COLO829 (cell line): ENCODE measurements around the gene ADAP2.
"Not testable (repeated sequence)": the region's sequence is repeated elsewhere in the genome, so short reads cannot be mapped to it uniquely, and the experiment has no call there.

ENCODE experiments used
- DNase-seq: peaks from one replicate; pipeline ENCODE4 v3.0.0; 2012; ENCODE audit warnings: low spot score

Gene ADAP2, protein sequence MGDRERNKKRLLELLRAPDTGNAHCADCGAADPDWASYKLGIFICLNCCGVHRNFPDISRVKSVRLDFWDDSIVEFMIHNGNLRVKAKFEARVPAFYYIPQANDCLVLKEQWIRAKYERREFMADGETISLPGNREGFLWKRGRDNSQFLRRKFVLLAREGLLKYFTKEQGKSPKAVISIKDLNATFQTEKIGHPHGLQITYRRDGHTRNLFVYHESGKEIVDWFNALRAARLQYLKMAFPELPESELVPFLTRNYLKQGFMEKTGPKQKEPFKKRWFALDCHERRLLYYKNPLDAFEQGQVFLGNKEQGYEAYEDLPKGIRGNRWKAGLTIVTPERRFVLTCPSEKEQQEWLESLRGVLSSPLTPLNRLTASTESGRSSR

GRCh38 chr17:30921544-30922196 lies at the start of gene ADAP2:
Gene ADAP2 (plus strand): TSS chr17:30921945. CDS start chr17:30922015, 70 bp downstream.
- DNase-seq = no peak

DNA sequence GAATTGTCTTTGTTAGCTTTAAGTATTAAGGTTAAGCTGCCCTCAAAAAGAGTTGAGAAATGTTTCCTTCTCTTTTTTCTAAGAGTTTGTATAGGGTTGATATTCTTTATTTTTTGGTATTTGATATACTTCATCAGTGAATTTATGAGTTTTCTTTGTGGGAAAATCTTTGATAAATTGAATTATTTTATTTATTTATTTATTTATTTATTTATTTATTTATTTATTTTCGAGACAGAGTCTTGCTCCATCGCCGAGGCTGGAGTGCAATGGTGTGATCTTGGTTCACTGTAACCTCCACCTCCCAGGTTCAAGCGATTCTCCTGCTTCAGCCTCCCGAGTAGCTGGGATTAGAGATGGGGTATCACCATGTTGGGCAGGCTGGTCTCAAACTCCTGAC lies 35.6 kb upstream of the ADAP2 start:
- DNase-seq = no peak

DNA sequence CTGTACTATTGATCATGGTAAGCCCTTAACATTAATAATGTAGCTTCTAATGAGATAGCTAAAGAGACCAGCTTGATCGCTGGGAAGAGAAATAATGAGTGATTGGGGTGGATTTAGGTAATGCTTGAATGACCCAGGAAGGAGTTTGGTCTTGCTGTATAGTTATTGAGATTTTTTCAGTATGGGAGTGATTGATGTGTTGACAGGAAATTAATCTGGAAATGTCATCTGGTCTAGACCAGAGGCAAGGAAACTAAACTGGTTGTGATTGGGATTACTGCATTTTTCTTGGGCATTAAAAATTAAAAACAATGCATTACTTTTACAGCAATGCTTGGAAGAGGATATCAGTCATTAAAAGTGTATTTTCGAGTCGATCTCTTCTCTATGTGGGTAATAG lies 27.5 kb upstream of the ADAP2 start:
- DNase-seq = no peak

DNA sequence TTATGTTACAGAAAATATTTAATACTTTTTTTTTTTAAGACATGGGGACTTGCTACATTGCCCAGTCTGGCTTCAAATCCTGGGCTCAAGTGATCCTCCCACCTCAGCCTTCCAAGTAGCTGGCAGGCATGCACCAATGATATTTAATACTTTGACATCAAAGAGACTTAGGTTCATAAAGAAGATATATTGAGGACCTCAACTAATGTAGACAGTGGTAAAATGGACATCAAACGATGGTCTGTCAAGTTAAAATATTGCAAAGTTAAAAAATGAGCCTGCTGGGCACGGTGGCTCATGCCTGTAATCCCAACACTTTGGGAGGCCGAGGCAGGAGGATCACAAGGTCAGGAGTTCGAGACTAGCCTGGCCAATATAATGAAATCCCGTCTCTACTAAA lies 24.4 kb upstream of the ADAP2 start:
- DNase-seq = no peak

- peak; percentile 21 for DNase-seq
Observed at GRCh38 chr17:30905742-30906100, 16.0 kb upstream of the ADAP2 start.

DNA sequence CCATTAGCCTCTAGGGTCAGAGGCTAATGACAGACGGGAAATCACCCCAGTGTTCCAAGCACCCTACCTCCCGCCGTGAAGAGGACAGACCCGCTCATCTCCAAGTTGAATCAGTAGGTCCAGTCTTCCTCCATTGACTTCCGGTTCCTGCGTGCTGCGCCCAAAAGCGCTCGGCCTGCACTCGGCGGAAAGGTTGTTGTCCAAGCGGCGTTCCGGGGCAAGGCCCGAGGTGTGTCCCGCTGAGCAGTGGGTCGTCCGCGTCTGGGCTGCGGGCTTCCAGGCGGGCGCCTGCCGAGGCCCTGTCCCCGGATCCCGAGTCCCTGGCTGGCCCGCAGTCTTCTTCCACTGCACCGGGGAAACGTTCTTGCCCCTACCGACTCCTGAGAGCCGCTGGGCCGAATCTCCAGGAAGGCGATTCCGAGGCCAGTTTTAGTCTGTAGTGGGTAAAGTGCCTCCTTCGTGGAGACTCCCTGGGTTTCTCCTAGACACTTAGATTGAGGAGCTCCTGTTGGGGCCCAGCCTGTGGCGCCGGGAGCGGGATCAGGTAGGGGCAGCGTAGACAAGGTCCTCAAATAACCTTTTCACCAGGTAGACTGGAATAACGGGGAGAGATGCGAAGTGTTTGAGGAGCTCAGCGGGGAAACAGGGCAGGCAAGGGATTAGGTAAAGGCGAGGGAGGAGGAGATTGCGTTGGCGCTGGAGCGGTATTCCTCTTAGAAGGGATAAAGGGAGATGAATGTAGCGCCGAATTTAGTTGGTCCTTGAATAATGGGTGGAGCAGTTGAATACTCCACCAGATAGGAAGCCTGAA lies 15.4 kb upstream of the ADAP2 start, which contains the start of gene TEFM:
Gene TEFM (minus strand): TSS at position 138 of the 811 bp plus-strand sequence. CDS start 40 bp downstream, at position 98.
- DNase-seq = peak; percentile 92

DNA sequence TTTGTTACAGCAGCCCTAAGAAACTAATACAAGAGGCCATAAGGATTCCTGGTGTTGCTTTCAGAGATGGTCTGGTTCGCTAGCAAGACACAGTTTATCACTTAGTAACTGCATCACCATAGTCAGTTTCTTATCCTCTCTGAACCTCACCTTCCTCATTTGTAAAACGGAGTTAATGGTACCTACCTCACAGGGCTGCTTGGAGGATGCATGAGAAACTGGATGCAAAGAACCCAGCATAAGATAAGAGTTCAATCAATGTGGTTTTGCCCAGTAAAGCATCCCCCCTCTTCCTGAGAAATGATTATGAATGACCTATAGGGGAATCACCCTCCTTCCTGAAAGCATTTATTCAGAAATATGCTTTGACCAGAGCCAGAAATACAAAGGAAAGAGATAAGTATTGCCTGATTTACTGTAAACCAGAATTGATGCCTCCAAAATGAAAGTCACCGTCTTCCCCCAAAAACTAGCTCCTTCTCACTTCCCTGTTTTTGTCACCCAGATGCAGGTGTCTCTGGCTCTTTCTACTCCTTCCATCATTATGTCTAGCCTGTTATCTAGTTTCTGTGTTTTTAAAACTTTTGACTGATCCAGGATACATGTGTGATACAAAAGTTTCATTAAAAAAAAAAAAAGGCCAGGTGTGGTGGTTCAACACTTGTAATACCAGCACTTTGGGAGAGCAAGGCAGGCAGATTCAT lies 12.9 kb upstream of the ADAP2 start:
- DNase-seq = no peak

GRCh38 chr17:30910151-30910550 lies 11.6 kb upstream of the ADAP2 start:
- not testable (repeated sequence) for DNase-seq

DNA sequence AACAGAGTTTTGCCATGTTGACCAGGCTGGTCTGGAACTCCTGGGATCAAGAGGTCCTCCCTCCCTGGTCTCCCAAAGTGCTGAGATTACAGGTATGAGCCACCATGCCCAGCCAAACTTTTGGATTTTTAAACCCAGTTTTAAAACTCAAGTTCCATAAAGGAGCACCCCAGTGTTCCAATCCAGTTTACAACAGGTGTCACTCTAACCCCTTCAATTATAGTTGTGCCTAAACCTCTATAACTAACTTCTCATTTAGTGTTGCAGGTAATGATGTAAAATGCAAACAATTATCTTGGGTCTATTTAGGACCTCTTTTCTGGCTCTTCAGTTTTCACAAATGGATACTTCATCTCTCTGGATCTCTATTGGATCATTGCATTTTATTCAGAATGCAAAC lies 7.8 kb upstream of the ADAP2 start:
- no peak for DNase-seq

GRCh38 chr17:30915833-30916611 lies 5.7 kb upstream of the ADAP2 start:
- no peak for DNase-seq

DNA sequence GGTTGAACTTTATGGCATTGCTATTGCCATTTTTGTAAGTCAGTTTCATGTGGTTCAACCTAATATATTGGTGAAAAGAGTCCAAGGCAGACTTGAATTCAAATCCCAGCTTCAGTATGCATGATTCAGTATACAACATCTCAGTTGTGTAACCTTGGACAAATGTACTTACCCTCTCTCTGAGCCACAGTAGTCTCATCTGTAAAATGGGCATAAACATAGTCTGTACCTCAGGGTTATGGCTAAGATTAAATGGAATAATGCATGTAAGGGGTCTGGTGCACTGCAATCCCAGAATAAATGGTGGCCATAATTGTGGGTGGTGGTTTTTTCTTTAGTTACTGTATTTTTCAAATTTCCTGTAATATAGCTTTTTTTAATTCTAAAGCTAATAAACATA lies 4.7 kb upstream of the ADAP2 start:
- DNase-seq = no peak

DNA sequence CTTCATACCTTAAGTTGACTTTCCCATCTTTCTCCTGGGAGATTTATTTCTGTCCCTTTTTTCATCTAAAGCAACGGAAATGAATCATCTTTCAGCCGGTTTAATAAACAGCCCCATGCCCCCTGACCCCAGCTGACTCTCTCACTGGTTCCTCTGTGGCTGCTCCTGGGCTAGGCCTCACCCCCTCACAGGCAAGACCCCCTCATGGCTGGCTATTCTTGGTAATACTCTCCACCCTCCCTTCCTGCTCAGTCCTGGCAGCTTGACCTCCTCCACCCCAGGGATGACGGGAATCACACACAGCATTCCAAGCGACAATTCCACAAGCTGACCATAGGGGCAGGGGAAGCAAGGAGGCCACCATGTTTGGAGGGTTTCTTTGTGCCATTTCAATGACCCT lies 1.5 kb upstream of the ADAP2 start:
- no peak for DNase-seq

- DNase-seq = no peak
Observed at GRCh38 chr17:30920683-30921543, 832 bp upstream of the ADAP2 start.

GRCh38 chr17:30922235-30923030 lies 688 bp downstream of the ADAP2 start:
- no peak for DNase-seq

- no peak for DNase-seq
Observed at GRCh38 chr17:30924341-30924740, 2.6 kb downstream of the ADAP2 start.

DNA sequence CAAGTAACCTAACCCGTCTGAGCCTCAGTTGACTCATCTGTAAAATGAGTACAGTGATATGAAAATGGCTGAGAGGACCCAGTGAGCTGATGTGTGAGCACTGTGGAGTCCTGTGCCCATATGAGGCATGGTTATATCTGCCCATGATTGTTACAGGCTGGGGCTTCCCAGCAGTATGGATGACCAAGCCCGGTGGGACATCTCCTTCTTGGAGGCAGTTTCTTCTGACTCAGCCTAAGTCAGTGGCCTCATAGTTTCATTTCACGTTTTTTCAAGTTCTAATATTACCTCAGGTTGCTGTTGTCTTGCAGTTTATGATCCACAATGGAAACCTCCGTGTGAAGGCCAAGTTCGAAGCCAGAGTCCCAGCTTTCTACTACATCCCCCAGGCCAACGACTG lies 4.8 kb downstream of the ADAP2 start:
- no peak for DNase-seq

DNA sequence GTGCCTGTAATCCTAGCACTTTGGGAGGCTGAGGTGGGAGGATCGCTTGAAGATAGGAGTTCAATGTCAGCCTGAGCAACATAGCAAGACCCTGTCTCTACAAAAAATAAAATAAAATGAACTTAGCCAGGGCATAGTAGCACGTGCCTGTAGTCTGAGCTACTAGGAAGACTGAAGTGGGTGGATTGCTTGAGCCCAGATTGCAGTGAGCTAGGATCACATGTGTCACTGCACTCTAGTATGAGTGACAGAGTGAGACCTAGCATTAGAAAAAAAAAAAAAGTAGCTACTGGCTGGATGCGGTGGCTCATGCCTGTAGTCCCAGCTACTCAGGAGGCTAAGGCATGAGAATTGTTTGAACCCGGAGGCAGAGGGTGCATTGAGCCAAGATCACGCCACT lies 6.0 kb downstream of the ADAP2 start:
- no peak for DNase-seq

DNA sequence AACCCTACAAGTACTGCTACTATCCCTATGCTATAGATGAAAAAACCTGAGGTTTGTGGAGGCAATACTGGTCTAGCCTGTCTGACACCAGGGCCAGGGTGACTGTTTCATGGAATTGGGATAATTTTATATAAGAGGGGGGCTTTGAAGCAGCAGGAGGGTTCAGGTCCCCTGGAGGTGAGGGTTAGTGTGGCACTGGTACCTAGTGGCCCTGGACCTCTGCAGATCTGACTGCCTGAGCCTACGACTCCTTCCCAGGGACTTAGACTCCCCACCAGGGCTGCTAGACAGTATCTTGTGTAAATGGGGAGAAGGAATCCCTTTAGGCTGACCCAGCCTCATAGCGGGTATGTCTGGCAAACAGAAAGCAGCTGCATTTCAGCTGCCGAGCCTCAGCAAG lies 6.8 kb downstream of the ADAP2 start:
- DNase-seq = no peak

DNA sequence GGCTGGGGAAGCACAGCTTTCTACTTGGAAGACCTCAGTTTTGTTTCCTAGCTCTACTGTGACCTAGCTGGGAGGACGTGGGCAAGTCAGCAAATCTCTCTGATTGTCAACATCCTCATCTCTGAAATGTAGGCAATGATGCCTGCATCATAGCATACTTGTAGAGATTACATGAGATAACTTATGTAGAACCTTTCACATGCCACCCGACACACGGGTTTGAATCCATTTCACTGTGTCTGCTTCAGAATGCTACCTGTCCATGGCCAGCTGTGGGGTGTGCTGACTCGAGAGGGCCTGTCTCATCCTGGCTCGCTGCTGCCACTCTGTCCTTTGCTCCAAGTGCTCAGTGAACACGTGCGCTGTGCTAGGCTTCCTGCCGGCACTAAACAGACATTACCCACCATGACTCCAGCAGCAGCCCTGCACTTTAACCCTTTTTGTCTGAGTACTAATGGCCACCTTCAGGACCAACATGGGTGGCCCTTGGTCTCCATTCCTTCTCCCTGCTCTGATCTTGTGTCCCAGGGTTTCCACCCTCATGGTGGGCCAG lies 7.4 kb downstream of the ADAP2 start:
- no peak for DNase-seq
